Suprapubic skin (tissue), 4 donors: ENCODE results near the gene DMAC2L. TPM values are rescaled to one million over a fixed set of nuclear protein-coding genes. Genes with fewer than 3 reads are reported as not detected.

Source experiments
- DNase-seq, 2 donors: peaks; one replicate each; pipeline ENCODE4 v3.0.0-alpha.2; 2019; ENCODE audit warnings: low spot score in 2 of 2
- H3K27ac ChIP-seq: fragments of 200-600 bp; sonication (generic); one replicate; pipeline ENCODE4 v1.5.1; 2019
- H3K27me3 ChIP-seq: fragments of 200-600 bp; sonication (generic); one replicate; pipeline ENCODE4 v1.5.1; 2019
- H3K36me3 ChIP-seq: fragments of 200-600 bp; sonication (generic); one replicate; pipeline ENCODE4 v1.5.1; 2019
- H3K4me1 ChIP-seq: fragments of 200-600 bp; sonication (generic); one replicate; pipeline ENCODE4 v1.5.1; 2019
- H3K4me3 ChIP-seq: fragments of 200-600 bp; sonication (generic); one replicate; pipeline ENCODE4 v1.5.1; 2019; ENCODE audit warnings: mild to moderate bottlenecking
- H3K9me3 ChIP-seq: fragments of 200-600 bp; sonication (generic); one replicate; pipeline ENCODE4 v1.5.1; 2019
- CTCF ChIP-seq, 2 donors: fragments of 200-600 bp in 1 of 2; fragments of 450-650 bp in 1 of 2; sonication (generic) in 1 of 2; IDR thresholded peaks; one replicate each; pipeline ENCODE4 v1.5.1; 2016 to 2019; ENCODE audit warnings: antibody characterized with exemption in 2 of 2, mild to moderate bottlenecking in 1 of 2, moderate library complexity in 1 of 2
- EP300 ChIP-seq: sonication (generic); formaldehyde crosslinking; IDR thresholded peaks from one replicate; pipeline ENCODE4 v1.6.1; 2017; ENCODE audit warnings: antibody characterized with exemption
- POLR2A ChIP-seq, 2 donors: fragments of 450-650 bp; IDR thresholded peaks; one replicate each; pipeline ENCODE4 v1.6.1; 2017; ENCODE audit warnings: antibody characterized with exemption in 2 of 2, mild to moderate bottlenecking in 2 of 2, moderate library complexity in 2 of 2
- POLR2AphosphoS5 ChIP-seq, 3 donors: sonication (generic); formaldehyde crosslinking; IDR thresholded peaks; one replicate each; pipeline ENCODE4 v1.6.1; 2017; ENCODE audit warnings: antibody characterized with exemption in 3 of 3
- WGBS: methylation state at CpG from one replicate; pipeline ENCODE4 v1.1.5; 2018; 5-methylcytosine and 5-hydroxymethylcytosine counted together
- total RNA-seq, 4 donors: library from RNA; depleted of rRNA; stranded (reverse); fragments of >200 nt; gene quantifications; one replicate each; pipeline ENCODE4 v1.1.0, GENCODE V29; 2016

DMAC2L gene
- total RNA-seq = 10 to 100 TPM; 11.6 to 20.5 (median 18.3) TPM

- H3K36me3 ChIP-seq = no peaks in the 10 kb centered on the region
- H3K4me1 ChIP-seq = peaks cover 17% of the 10 kb centered on the region
- no peaks in the 10 kb centered on the region for H3K9me3 ChIP-seq
- DNase-seq = peak; percentile 93 to 95
- peak within 1 kb of the TSS; percentile 68 for H3K4me3 ChIP-seq
- H3K27ac ChIP-seq = peak within 1 kb of the TSS; percentile 92
- no peak for TF ChIP-seq CTCF (IDR thresholded peaks at IDR 0.05)
- TF ChIP-seq EP300 = no peak
- peak; percentile 22 to 57 for TF ChIP-seq POLR2A (IDR thresholded peaks at IDR 0.05)
- TF ChIP-seq POLR2AphosphoS5 (IDR thresholded peaks at IDR 0.05) = peak in 2 of 3 donors; percentile 12 to 55
- WGBS = 0% methylated on average over 18 of the region's 83 CpGs
- no peaks in the 10 kb centered on the region for H3K27me3 ChIP-seq
Measured at GRCh38 chr14:50311972-50312733, at the start of gene DMAC2L, which contains the start of gene L2HGDH. Gene DMAC2L, plus strand, starts transcription at chr14:50312324. Its CDS starts 9,164 bp downstream, at chr14:50321488. Gene L2HGDH, minus strand, starts transcription at chr14:50312229. Its CDS starts 79 bp downstream, at chr14:50312150.

GRCh38 chr14:50262865-50263264 lies 49.3 kb upstream of the DMAC2L start:
- TF ChIP-seq CTCF (IDR thresholded peaks at IDR 0.05) (no peak), EP300 (no peak), POLR2AphosphoS5 (IDR thresholded peaks at IDR 0.05) (no peak), POLR2A (IDR thresholded peaks at IDR 0.05) (no peak)
- Histone ChIP-seq H3K9me3 (no peaks in the 10 kb centered on the region), H3K27ac (no peak overlapping the region), H3K27me3 (no peaks in the 10 kb centered on the region), H3K4me3 (no peak overlapping the region), H3K4me1 (no peaks in the 10 kb centered on the region), H3K36me3 (peaks cover 8% of the 10 kb centered on the region)
- 66% methylated on average over 2 of the region's 2 CpGs for WGBS
- no peak for DNase-seq

GRCh38 chr14:50263321-50263720 lies 48.8 kb upstream of the DMAC2L start:
- Histone ChIP-seq H3K9me3 (no peaks in the 10 kb centered on the region), H3K27me3 (no peaks in the 10 kb centered on the region), H3K36me3 (peaks cover 8% of the 10 kb centered on the region), H3K27ac (no peak overlapping the region), H3K4me1 (no peaks in the 10 kb centered on the region), H3K4me3 (no peak overlapping the region)
- no peak for DNase-seq
- no peak for TF ChIP-seq POLR2AphosphoS5 (IDR thresholded peaks at IDR 0.05)
- TF ChIP-seq POLR2A (IDR thresholded peaks at IDR 0.05) = no peak
- no peak for TF ChIP-seq EP300
- TF ChIP-seq CTCF (IDR thresholded peaks at IDR 0.05) = no peak
- 77% methylated on average over 4 of the region's 4 CpGs for WGBS

- no peak overlapping the region for H3K4me3 ChIP-seq
- no peak overlapping the region for H3K27ac ChIP-seq
- no peaks in the 10 kb centered on the region for H3K9me3 ChIP-seq
- H3K4me1 ChIP-seq = no peaks in the 10 kb centered on the region
- TF ChIP-seq CTCF (IDR thresholded peaks at IDR 0.05) (no peak), EP300 (no peak), POLR2A (IDR thresholded peaks at IDR 0.05) (no peak), POLR2AphosphoS5 (IDR thresholded peaks at IDR 0.05) (no peak)
- no peak for DNase-seq
- no peaks in the 10 kb centered on the region for H3K27me3 ChIP-seq
- H3K36me3 ChIP-seq = peaks cover 8% of the 10 kb centered on the region
Measured at GRCh38 chr14:50265029-50265428, 47.1 kb upstream of the DMAC2L start.

- no peak for DNase-seq
- Histone ChIP-seq H3K4me1 (no peaks in the 10 kb centered on the region), H3K36me3 (peaks cover 5% of the 10 kb centered on the region), H3K9me3 (no peaks in the 10 kb centered on the region), H3K27me3 (no peaks in the 10 kb centered on the region), H3K27ac (no peak overlapping the region), H3K4me3 (no peak overlapping the region)
- TF ChIP-seq CTCF (IDR thresholded peaks at IDR 0.05) (no peak), EP300 (no peak), POLR2AphosphoS5 (IDR thresholded peaks at IDR 0.05) (no peak), POLR2A (IDR thresholded peaks at IDR 0.05) (no peak)
- WGBS = 59% methylated on average over 6 of the region's 6 CpGs
Measured at GRCh38 chr14:50270932-50271331, 41.2 kb upstream of the DMAC2L start.
